PC-9 (cell line): ENCODE data around the gene SMKR1. TPM values are rescaled to one million over a fixed set of nuclear protein-coding genes. Genes with fewer than 3 reads are reported as not detected.

Experiments
- BruUV-seq: library from RNA; stranded (reverse); fragments of 400-500 nt; replicated peaks from 2 replicates; lab custom pipeline; 2021; lab: Mats Ljungman, UMichigan
- CTCF ChIA-PET: fragments of 300-600 bp; sonication (Branson Sonifier 250); formaldehyde crosslinking; loops from one replicate; lab custom pipeline; 2022; ENCODE audit warnings: antibody characterized with exemption; lab: Charles Lee
- POLR2A ChIA-PET: fragments of 300-600 bp; sonication (Branson Sonifier 250); formaldehyde crosslinking; loops from one replicate; lab custom pipeline; 2022; ENCODE audit warnings: antibody characterized with exemption; ENCODE audit not compliant: unreplicated experiment; lab: Charles Lee
- DNase-seq, 2 experiments: peaks; one replicate each; pipeline versions ENCODE4 v3.0.0 to v3.0.0-alpha.2; 2015 to 2022; ENCODE audit warnings: mixed read lengths in 1 of 2
- H2AFZ ChIP-seq: fragments of 200-600 bp; sonication (generic); 2 replicates; pipeline ENCODE4 v1.8.1; 2017; ENCODE audit warnings: antibody characterized with exemption
- H3F3A ChIP-seq: fragments of 200-600 bp; sonication (generic); 2 replicates; pipeline ENCODE4 v1.8.1; 2017; ENCODE audit warnings: antibody characterized with exemption, mild to moderate bottlenecking, low read depth; ENCODE audit not compliant: insufficient read depth
- H3K27ac ChIP-seq: fragments of 200-600 bp; sonication (generic); 2 replicates; pipeline ENCODE4 v1.6.1; 2016; ENCODE audit warnings: mixed run types
- H3K27me3 ChIP-seq: fragments of 200-600 bp; sonication (generic); 2 replicates; pipeline ENCODE4 v1.6.1; 2016; ENCODE audit warnings: low read depth, mixed run types; ENCODE audit not compliant: insufficient read depth
- H3K36me3 ChIP-seq: fragments of 200-600 bp; sonication (generic); 2 replicates; pipeline ENCODE4 v1.6.1; 2016; ENCODE audit warnings: low read depth, mixed run types
- H3K4me1 ChIP-seq: fragments of 200-600 bp; sonication (generic); replicated peaks from 2 replicates; pipeline ENCODE4 v1.6.1; 2016; ENCODE audit warnings: mixed run types; ENCODE audit not compliant: insufficient read depth
- H3K4me2 ChIP-seq: fragments of 200-600 bp; sonication (generic); 2 replicates; pipeline ENCODE4 v1.6.1; 2017; ENCODE audit warnings: mixed run types
- H3K4me3 ChIP-seq: fragments of 200-600 bp; sonication (generic); 2 replicates; pipeline ENCODE4 v1.6.1; 2016; ENCODE audit warnings: mixed run types
- H3K79me2 ChIP-seq: fragments of 200-600 bp; sonication (generic); 2 replicates; pipeline ENCODE4 v1.6.1; 2017; ENCODE audit warnings: low read depth, mixed run types
- H3K9me2 ChIP-seq: fragments of 200-600 bp; sonication (generic); 2 replicates; pipeline ENCODE4 v1.8.1; 2017; ENCODE audit warnings: mild to moderate bottlenecking; ENCODE audit not compliant: insufficient read depth
- H3K9me3 ChIP-seq: fragments of 200-600 bp; sonication (generic); 2 replicates; pipeline ENCODE4 v1.8.1; 2016; ENCODE audit warnings: low read depth; ENCODE audit not compliant: insufficient read depth
- H4K20me1 ChIP-seq: fragments of 200-600 bp; sonication (generic); 2 replicates; pipeline ENCODE4 v1.8.1; 2017; ENCODE audit not compliant: insufficient read depth
- CTCF ChIP-seq: fragments of 200-600 bp; sonication (generic); conservative IDR thresholded peaks from 2 replicates; pipeline ENCODE4 v1.6.1; 2017; ENCODE audit warnings: mixed run types, antibody characterized with exemption, mild to moderate bottlenecking, moderate library complexity
- EZH2 ChIP-seq: fragments of 200-600 bp; sonication (generic); IDR thresholded peaks from 2 replicates; pipeline ENCODE4 v1.8.0; 2017; ENCODE audit warnings: antibody characterized with exemption, low read depth
- intact Hi-C: fragments of 100-400 bp; cut with micrococcal nuclease; formaldehyde crosslinking; loops from one replicate; pipeline ENCODE4 v1.10.0; 2022; ENCODE audit not compliant: unreplicated experiment
- total RNA-seq: library from RNA; stranded (reverse); gene quantifications from 2 replicates; pipeline ENCODE4 v1.2.3, GENCODE V29; 2021

Gene SMKR1
- total RNA-seq, 1 experiment from 2014 or later, result 8.3 TPM

GRCh38 chr7:129525225-129525862 lies 23.0 kb downstream of the SMKR1 start:
- ChIA-PET POLR2A (no interaction called here), CTCF (no interaction called here)
- Histone ChIP-seq H3K4me2 (no peak overlapping the region), H3K9me2 (no peaks in the 10 kb centered on the region), H3K4me3 (no peak overlapping the region), H3K27ac (no peak overlapping the region), H4K20me1 (no peaks in the 10 kb centered on the region), H3K36me3 (no peaks in the 10 kb centered on the region), H2AFZ (no peak overlapping the region), H3K27me3 (no peaks in the 10 kb centered on the region), H3K9me3 (no peaks in the 10 kb centered on the region), H3K79me2 (no peaks in the 10 kb centered on the region), H3K4me1 (peaks cover 18% of the 10 kb centered on the region), H3F3A (peaks cover 7% of the 10 kb centered on the region)
- no peak for DNase-seq
- intact Hi-C loops, result loop anchor here (2.0 kb wide), 1 partner anchor 53 kb away; no protein-coding TSS in a partner anchor
- BruUV-seq, result no TSS peak
- TF ChIP-seq EZH2, result no peak
- no peak for TF ChIP-seq CTCF

GRCh38 chr7:129529643-129530042 lies 27.3 kb downstream of the SMKR1 start:
- Histone ChIP-seq H3K27me3 (no peaks in the 10 kb centered on the region), H3K27ac (no peak overlapping the region), H3F3A (peaks cover 21% of the 10 kb centered on the region), H3K36me3 (no peaks in the 10 kb centered on the region), H4K20me1 (no peaks in the 10 kb centered on the region), H3K4me2 (no peak overlapping the region), H3K4me1 (peaks cover 26% of the 10 kb centered on the region), H3K79me2 (no peaks in the 10 kb centered on the region), H3K9me3 (no peaks in the 10 kb centered on the region), H3K4me3 (no peak overlapping the region), H2AFZ (no peak overlapping the region), H3K9me2 (no peaks in the 10 kb centered on the region)
- ChIA-PET CTCF (no interaction called here), POLR2A (no interaction called here)
- BruUV-seq, result no TSS peak
- intact Hi-C loops, result loop anchor here (2.0 kb wide), 1 partner anchor 63 kb away; no protein-coding TSS in a partner anchor
- no peak for DNase-seq
- TF ChIP-seq CTCF, result no peak
- no peak for TF ChIP-seq EZH2

GRCh38 chr7:129530795-129531391 lies 28.6 kb downstream of the SMKR1 start:
- POLR2A ChIA-PET, result interaction anchor here (0.6 to 0.7 kb wide), 4 partner anchors 16 to 479 kb away, joined by 3 to 17 read pairs (median 8); no protein-coding TSS in a partner anchor
- H3K9me3 ChIP-seq, result no peaks in the 10 kb centered on the region
- no peaks in the 10 kb centered on the region for H3K27me3 ChIP-seq
- H3K4me2 ChIP-seq, result peak overlapping the region; percentile 59
- H3K79me2 ChIP-seq, result no peaks in the 10 kb centered on the region
- H2AFZ ChIP-seq, result no peak overlapping the region
- no TSS peak for BruUV-seq
- DNase-seq, result peak; percentile 64 to 97
- peak overlapping the region; percentile 79 for H3K27ac ChIP-seq
- H3F3A ChIP-seq, result peaks cover 21% of the 10 kb centered on the region
- H3K36me3 ChIP-seq, result no peaks in the 10 kb centered on the region
- H3K4me1 ChIP-seq, result peaks cover 24% of the 10 kb centered on the region
- CTCF ChIA-PET, result no interaction called here
- no peak overlapping the region for H3K4me3 ChIP-seq
- no peaks in the 10 kb centered on the region for H3K9me2 ChIP-seq
- no peaks in the 10 kb centered on the region for H4K20me1 ChIP-seq
- no peak for TF ChIP-seq EZH2
- TF ChIP-seq CTCF, result no peak
- intact Hi-C loops, result loop anchor here (1.0 to 2.0 kb wide), 2 partner anchors 62 to 81 kb away; no protein-coding TSS in a partner anchor
